OCI-LY1 (cell line): ENCODE results near the gene HBD.
"Not testable (repeated sequence)": the region's sequence is repeated elsewhere in the genome, so short reads cannot be mapped to it uniquely, and the experiment has no call there.

Experiments used
- H2AFZ ChIP-seq: fragments of 200-600 bp; sonication (generic), shearing (Covaris generic); 2 replicates; pipeline ENCODE4 v1.6.0; 2014; ENCODE audit warnings: antibody characterized with exemption, mild to moderate bottlenecking, low read length
- H3F3A ChIP-seq: fragments of 200-600 bp; sonication (generic), shearing (Covaris generic); 2 replicates; pipeline ENCODE4 v1.6.0; 2014; ENCODE audit warnings: mild to moderate bottlenecking, antibody characterized with exemption, low read length, moderate library complexity; ENCODE audit not compliant: insufficient read depth
- H3K27ac ChIP-seq: fragments of 200-600 bp; sonication (generic); 2 replicates; pipeline ENCODE4 v1.5.1; 2014; ENCODE audit warnings: low read length, mixed run types, mild to moderate bottlenecking, low read depth; ENCODE audit not compliant: poor library complexity, severe bottlenecking
- H3K27me3 ChIP-seq: fragments of 200-600 bp; sonication (generic); 2 replicates; pipeline ENCODE4 v1.6.0; 2014; ENCODE audit warnings: antibody characterized with exemption, mild to moderate bottlenecking, low read length, moderate library complexity; ENCODE audit not compliant: insufficient read depth
- H3K36me3 ChIP-seq: fragments of 200-600 bp; sonication (generic); 2 replicates; pipeline ENCODE4 v1.6.1; 2014; ENCODE audit warnings: mild to moderate bottlenecking, antibody characterized with exemption, low read length, moderate library complexity, mixed read lengths; ENCODE audit not compliant: insufficient read depth
- H3K4me1 ChIP-seq: fragments of 200-600 bp; sonication (generic); 2 replicates; pipeline ENCODE4 v1.5.1; 2014; ENCODE audit warnings: mild to moderate bottlenecking, low read length, moderate library complexity; ENCODE audit not compliant: insufficient read depth, severe bottlenecking
- H3K4me2 ChIP-seq: fragments of 200-600 bp; sonication (generic), shearing (Covaris generic); 2 replicates; pipeline ENCODE4 v1.6.1; 2014; ENCODE audit warnings: low read length
- H3K4me3 ChIP-seq: fragments of 200-600 bp; sonication (generic); 2 replicates; pipeline ENCODE4 v1.5.1; 2014; ENCODE audit warnings: low read length, low read depth, mild to moderate bottlenecking, mixed read lengths; ENCODE audit not compliant: poor library complexity, severe bottlenecking
- H3K79me2 ChIP-seq: fragments of 200-600 bp; shearing (Covaris generic); 2 replicates; pipeline ENCODE4 v1.6.1; 2016; ENCODE audit warnings: mixed run types, low read length, mixed read lengths; ENCODE audit not compliant: insufficient read depth
- H3K9ac ChIP-seq: fragments of 200-600 bp; sonication (generic), shearing (Covaris generic); 2 replicates; pipeline ENCODE4 v1.6.1; 2014; ENCODE audit warnings: mild to moderate bottlenecking, low read length, mixed read lengths
- H3K9me2 ChIP-seq: fragments of 200-600 bp; sonication (generic), shearing (Covaris generic); 2 replicates; pipeline ENCODE4 v1.6.1; 2014; ENCODE audit warnings: low read depth, mild to moderate bottlenecking, low read length, mixed read lengths
- H3K9me3 ChIP-seq: fragments of 200-600 bp; shearing (Covaris generic); 2 replicates; pipeline ENCODE4 v1.6.1; 2014; ENCODE audit warnings: low read length, mixed read lengths
- H4K20me1 ChIP-seq: fragments of 200-600 bp; sonication (generic), shearing (Covaris generic); 2 replicates; pipeline ENCODE4 v1.6.0; 2016; ENCODE audit warnings: mild to moderate bottlenecking, low read length; ENCODE audit not compliant: insufficient read depth
- CTCF ChIP-seq: fragments of 200-600 bp; sonication (generic), shearing (Covaris generic); IDR thresholded peaks from 2 replicates; pipeline ENCODE4 v1.5.1; 2017; ENCODE audit warnings: mild to moderate bottlenecking, antibody characterized with exemption, low read length, moderate library complexity, mixed read lengths
- EZH2 ChIP-seq: fragments of 200-600 bp; sonication (generic), shearing (Covaris generic); IDR thresholded peaks from 2 replicates; pipeline ENCODE4 v1.8.0; 2017; ENCODE audit warnings: borderline replicate concordance, mixed run types, mild to moderate bottlenecking, antibody characterized with exemption, low read length, moderate library complexity, mixed read lengths

HBD gene

GRCh38 chr11:5265832-5266231 is 31.5 kb upstream of the HBD start:
- Histone ChIP-seq H3K9me3 (no peaks in the 10 kb centered on the region), H3K4me3 (no peak overlapping the region), H3F3A (no peaks in the 10 kb centered on the region), H3K36me3 (no peaks in the 10 kb centered on the region), H4K20me1 (no peaks in the 10 kb centered on the region), H3K27me3 (no peaks in the 10 kb centered on the region), H3K4me1 (no peaks in the 10 kb centered on the region), H3K4me2 (no peak overlapping the region), H3K9ac (no peak overlapping the region), H3K9me2 (no peaks in the 10 kb centered on the region), H2AFZ (no peak overlapping the region), H3K79me2 (no peaks in the 10 kb centered on the region), H3K27ac (no peak overlapping the region)
- TF ChIP-seq EZH2 (no peak), CTCF (no peak)

GRCh38 chr11:5258543-5259262 is 24.4 kb upstream of the HBD start:
- no peaks in the 10 kb centered on the region for H3K4me1 ChIP-seq
- H3K79me2 ChIP-seq = no peaks in the 10 kb centered on the region
- H3K4me2 ChIP-seq = no peak overlapping the region
- no peak overlapping the region for H2AFZ ChIP-seq
- no peaks in the 10 kb centered on the region for H3K36me3 ChIP-seq
- no peak overlapping the region for H3K4me3 ChIP-seq
- no peaks in the 10 kb centered on the region for H4K20me1 ChIP-seq
- no peaks in the 10 kb centered on the region for H3K9me3 ChIP-seq
- no peaks in the 10 kb centered on the region for H3K27me3 ChIP-seq
- H3K27ac ChIP-seq = no peak overlapping the region
- no peak overlapping the region for H3K9ac ChIP-seq
- H3F3A ChIP-seq = no peaks in the 10 kb centered on the region
- no peak for TF ChIP-seq EZH2
- TF ChIP-seq CTCF = no peak
- H3K9me2 ChIP-seq = no peaks in the 10 kb centered on the region

GRCh38 chr11:5257296-5257695 is 23.0 kb upstream of the HBD start:
- no peaks in the 10 kb centered on the region for H3K9me3 ChIP-seq
- TF ChIP-seq CTCF = no peak
- no peak for TF ChIP-seq EZH2
- no peak overlapping the region for H3K9ac ChIP-seq
- H4K20me1 ChIP-seq = no peaks in the 10 kb centered on the region
- no peaks in the 10 kb centered on the region for H3K36me3 ChIP-seq
- no peak overlapping the region for H3K27ac ChIP-seq
- no peaks in the 10 kb centered on the region for H3F3A ChIP-seq
- H2AFZ ChIP-seq = no peak overlapping the region
- H3K4me3 ChIP-seq = no peak overlapping the region
- no peaks in the 10 kb centered on the region for H3K79me2 ChIP-seq
- no peak overlapping the region for H3K4me2 ChIP-seq
- H3K4me1 ChIP-seq = no peaks in the 10 kb centered on the region
- no peaks in the 10 kb centered on the region for H3K9me2 ChIP-seq
- H3K27me3 ChIP-seq = no peaks in the 10 kb centered on the region

- not testable (repeated sequence) for H3K9me3 ChIP-seq, H3K27ac ChIP-seq, H4K20me1 ChIP-seq, H3K79me2 ChIP-seq, H3K4me2 ChIP-seq, H3F3A ChIP-seq, H3K9ac ChIP-seq, H3K4me1 ChIP-seq, H3K27me3 ChIP-seq, H3K36me3 ChIP-seq, H3K9me2 ChIP-seq, H3K4me3 ChIP-seq, H2AFZ ChIP-seq
Observed at GRCh38 chr11:5254646-5255413, 20.5 kb upstream of the HBD start, which contains the start of gene HBG2. Gene HBG2 (minus strand): TSS chr11:5254781. CDS start chr11:5254728, 53 bp downstream.

GRCh38 chr11:5254023-5254422 is 19.7 kb upstream of the HBD start:
- H3K9me2 ChIP-seq, H4K20me1 ChIP-seq, H3K79me2 ChIP-seq, H3K9me3 ChIP-seq, H3K4me2 ChIP-seq, H3K36me3 ChIP-seq, H3K27me3 ChIP-seq, H3K4me3 ChIP-seq, H3K9ac ChIP-seq, H3K4me1 ChIP-seq, H2AFZ ChIP-seq, H3K27ac ChIP-seq, H3F3A ChIP-seq: not testable (repeated sequence)
